Stimulated activated CD8-positive, alpha-beta memory T cell treated with anti-CD3 and anti-CD28 coated beads, Interleukin-12 subunit alpha, Interleukin-12 subunit beta, amount 100 ng/mL, for 1 hour (primary cell): ENCODE data around the gene TTC23L.
A peak's percentile ranks its signal among the peaks of the same experiment; 100 is the strongest.
"Not testable (repeated sequence)": the region's sequence is repeated elsewhere in the genome, so short reads cannot be mapped to it uniquely, and the experiment has no call there.

ENCODE experiments used
- DNase-seq: peaks from one replicate; pipeline ENCODE4 v3.0.0-alpha.2; 2020; ENCODE audit warnings: low read depth

Gene TTC23L, protein sequence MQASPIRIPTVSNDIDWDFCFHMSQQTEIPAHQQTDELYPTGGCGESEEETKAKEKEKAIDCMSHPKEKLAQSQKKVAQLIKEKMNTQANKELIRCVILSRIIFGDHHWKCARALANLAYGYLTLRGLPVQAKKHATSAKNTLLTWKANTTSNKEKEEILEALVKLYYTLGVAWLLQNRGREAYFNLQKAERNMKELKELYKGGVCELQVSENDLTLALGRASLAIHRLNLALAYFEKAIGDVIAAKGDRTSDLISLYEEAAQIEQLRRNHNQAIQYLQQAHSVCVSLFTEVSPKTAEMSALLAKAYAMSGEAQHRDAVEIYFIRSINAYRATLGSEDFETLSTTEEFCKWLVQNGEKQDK

DNA sequence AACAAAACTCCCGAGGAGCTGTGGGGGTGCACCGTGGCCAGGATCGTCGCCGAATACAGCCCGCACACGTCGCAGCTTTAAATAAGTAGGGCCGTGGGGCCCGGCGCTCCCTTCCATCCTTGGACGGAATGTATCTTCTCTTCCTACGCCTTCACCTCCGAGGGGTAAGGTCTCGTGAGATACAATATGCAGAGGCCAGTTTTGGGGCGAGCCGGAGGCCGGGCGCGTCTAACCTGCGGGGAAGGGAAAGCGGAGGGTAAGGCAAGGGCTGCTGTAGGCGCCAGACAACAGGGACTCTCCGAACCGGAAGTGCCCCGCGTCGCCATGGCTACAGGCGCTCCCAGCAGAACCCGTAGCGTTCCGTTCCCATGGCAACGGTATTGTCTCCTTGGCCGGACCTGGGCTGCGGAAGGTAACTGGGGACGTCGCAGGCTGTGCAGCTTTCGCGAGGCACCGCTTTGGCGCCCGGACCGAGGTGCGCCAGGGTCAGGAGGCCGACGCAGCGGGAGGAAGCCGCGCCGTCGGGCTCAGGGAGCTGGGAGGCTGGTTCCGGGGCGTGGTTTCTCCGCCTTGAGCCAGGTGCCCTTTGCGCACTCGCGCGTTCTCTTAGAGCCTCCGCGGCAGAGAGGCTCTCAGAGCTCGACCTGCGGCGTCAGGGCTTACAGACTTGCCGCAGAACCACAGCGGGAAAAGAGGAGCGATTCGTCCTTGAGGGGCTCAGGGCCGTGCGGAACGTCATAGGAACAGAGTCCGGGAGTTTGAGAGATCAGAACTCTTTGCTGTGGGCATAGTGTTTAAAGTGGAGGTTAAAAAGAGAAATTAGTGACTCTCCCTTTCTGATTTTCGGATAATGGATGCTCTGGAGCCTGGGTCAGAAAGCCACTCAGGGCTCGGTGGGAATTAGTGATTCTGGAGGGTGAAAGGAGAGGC lies at the start of gene TTC23L:
TTC23L (plus strand) TSS at position 380 of the 930 bp plus-strand sequence. CDS start 1,508 bp downstream, outside the sequence.
- peak; percentile 82 for DNase-seq

DNA sequence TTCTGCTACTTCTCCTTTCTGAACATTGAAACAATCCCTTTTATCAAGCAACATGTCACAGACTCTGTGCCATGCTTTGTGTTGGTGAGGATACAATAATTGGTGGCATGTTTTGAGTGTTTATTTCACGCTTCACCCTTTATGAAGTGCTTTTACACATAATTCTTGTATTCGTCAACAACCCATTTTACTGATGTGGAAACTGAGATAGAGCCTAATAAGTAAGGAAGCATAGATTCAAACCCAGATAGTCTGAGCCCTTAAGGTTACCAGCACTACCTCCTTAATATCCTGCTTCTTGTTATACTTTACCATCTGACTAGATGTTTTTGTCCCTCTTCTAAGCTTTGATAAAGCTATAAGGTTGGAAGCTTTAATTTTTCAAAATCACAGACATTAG lies 49.3 kb upstream of the TTC23L start:
- DNase-seq = no peak

DNA sequence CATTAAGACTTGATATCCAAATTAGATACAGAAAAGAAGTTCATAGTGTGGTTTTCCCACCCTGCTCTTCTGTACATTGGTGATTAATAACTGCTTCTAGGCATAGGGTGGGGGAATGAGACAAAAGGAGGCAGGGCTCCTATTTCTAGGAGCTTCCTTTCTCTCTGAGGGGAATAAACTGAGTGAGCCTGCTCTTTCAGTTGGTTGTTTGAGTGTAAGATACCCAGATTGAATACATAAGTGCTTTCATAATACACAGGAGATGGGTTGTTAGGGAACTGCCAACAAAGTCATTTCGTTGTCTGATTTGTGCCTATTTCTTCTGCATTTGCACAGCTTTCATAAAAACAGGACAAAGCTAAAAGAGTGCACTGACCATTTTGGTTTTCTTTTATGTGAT lies 48.9 kb upstream of the TTC23L start:
- DNase-seq = no peak

DNA sequence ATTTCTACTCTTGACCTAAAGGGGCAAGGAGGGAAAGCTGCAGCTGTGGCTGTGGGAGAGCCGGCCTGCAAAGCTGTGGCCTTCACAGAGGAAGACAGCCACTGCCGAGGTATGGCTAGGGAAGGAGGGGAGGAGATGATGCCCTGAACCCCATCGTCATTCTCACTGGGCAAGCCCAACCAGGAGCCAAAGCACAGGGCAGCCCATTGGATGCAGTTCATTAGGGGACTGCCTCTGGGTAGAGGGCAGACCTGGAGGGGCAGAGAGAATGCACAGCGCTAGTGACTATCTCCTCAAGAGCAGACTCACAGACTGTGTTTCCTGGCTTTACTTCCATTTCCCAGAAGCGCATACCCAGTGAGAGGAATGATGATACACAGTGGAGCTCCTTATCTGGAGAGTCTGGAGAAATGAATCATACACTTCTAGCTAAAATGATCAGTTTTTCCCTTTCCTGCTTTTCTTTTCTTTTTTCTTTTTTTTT lies 47.2 kb upstream of the TTC23L start:
- DNase-seq = no peak

DNA sequence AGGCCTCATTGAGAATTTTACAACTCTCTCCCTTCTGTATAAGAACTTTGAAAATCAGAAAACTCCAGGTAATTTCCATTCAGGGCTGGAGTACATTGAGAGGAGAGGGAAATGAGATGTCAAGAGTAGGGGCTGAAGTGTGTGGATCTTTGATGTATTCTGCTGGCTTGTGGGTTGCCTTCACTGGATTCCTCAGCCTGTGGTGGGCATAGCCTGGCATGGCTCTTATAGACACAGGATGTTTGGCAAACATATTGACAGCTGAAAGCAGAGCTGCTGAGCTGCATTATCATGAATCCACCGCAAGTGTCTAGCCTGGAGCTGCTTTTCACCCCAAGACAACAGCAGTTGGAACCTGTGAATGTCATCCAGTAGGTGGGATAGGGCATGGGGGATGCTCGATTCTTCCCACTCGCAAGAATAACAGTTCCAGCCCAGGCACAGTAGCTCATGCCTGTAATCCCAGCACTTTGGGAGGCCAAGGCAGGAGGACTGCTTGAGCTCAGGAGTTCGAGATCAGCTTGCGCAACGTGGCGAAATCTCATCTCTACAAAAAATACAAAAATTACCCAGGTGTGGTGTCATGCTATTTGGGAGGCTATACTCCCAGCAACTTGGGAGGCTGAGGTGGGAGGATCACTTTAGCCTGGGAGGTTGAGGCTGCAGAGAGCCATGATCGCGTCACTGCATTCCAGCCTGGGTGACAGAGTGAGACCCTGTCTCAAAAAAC lies 36.0 kb upstream of the TTC23L start:
- DNase-seq = no peak

DNA sequence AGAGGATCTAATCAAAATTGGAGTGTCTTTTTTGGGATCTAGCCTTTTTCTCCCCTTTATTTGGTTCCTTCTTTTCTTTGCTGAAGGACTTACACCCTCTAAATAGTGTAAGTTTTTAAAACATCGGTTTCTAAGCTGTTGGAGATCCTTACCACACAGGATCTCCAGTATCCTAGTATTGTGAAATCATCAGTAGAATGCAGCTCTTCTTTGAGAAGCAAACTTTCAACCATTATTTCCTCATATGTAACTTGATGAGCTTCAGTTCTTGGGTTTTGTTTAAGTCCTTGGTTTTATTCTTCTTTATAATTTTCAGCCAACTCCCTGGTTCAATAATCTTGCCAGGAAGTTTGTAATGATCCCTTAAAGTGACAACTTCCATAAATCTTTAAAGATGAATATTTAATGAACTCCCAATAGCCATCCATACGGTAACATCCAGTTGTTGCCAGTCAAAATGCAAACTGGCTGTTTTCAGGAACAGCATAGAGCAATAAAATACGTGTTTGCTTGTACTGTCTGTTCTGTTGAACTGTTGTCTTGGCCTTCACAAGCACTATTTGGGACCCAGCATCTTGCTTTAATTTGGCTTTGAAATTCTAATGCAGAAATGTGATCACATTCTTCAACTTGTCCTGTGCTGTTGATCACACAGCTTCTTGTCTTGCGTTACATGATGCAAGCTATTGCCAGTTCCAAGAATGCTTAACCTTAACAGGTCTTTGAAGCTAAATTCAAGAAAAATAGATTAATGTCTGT lies 34.8 kb upstream of the TTC23L start:
- no peak for DNase-seq

DNA sequence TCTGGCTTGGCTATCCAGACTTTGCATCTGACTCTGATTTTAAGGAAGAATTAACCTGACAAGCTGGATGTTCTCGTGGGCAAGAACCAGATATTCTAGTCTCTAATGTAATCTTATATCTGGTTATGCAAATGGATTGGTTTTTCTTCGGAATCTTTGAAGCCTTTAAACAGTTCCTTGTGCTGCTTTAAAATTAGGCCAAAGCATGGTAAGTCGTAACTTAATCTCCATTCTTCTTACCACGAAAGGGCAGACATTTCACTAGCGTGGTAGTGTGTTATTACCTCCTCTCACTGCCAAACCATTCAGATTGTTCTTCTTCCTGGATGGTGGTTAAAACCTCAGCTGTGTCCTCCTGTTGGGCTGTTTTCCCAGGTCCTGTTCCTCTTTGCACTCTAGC lies 34.1 kb upstream of the TTC23L start:
- DNase-seq = no peak

DNA sequence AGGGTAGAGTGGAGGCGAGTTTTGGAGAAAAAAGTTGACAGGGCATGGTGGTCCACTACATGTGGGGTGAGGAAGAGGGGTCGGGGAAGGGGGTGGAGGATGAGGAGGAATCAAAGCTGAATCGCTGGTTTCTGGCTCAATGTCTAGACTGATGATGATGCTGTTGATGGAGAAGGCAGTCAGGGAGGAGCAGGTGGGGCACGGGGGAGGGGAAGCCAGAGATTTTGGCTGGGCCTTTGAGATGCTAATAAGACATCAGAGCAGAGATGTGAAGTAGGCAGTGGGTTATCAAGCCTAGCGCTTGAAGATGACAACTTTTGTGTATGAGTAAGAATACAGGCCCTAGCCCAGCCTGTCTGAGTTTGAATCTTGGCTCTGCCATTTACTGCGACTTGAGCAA lies 32.4 kb upstream of the TTC23L start:
- no peak for DNase-seq

DNA sequence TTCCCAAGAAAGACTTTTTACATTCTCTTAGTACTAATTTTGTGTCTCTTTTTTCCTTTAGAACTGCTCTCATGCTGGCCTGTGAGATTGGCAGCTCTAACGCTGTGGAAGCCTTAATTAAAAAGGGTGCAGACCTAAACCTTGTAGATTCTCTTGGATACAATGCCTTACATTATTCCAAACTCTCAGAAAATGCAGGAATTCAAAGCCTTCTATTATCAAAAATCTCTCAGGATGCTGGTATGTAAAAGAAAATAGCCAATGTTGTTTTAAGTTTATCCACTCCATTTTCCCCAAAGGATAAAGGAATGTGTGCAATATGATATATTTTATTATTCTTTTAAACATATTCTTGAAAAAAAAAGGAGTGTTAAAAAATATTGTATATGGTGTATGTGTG lies 27.3 kb upstream of the TTC23L start:
- DNase-seq = no peak

DNA sequence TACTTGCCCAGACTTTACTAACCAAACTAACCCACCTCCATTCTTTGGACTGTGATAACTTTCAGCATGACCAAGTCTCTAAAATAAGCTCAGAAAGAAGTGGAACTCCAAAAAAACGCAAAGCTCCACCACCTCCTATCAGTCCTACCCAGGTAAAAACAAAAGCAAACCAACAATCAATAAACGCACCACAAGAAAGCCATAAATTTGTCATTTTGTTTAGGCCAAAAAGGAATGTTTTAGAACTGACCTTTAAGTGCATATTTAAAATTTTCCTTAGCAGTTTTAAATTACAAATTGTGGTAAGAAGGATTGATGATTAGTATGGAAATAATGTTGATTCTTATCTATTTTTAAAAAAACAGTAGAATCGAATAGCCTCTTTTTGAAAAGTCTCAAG lies 25.5 kb upstream of the TTC23L start:
- DNase-seq = no peak

DNA sequence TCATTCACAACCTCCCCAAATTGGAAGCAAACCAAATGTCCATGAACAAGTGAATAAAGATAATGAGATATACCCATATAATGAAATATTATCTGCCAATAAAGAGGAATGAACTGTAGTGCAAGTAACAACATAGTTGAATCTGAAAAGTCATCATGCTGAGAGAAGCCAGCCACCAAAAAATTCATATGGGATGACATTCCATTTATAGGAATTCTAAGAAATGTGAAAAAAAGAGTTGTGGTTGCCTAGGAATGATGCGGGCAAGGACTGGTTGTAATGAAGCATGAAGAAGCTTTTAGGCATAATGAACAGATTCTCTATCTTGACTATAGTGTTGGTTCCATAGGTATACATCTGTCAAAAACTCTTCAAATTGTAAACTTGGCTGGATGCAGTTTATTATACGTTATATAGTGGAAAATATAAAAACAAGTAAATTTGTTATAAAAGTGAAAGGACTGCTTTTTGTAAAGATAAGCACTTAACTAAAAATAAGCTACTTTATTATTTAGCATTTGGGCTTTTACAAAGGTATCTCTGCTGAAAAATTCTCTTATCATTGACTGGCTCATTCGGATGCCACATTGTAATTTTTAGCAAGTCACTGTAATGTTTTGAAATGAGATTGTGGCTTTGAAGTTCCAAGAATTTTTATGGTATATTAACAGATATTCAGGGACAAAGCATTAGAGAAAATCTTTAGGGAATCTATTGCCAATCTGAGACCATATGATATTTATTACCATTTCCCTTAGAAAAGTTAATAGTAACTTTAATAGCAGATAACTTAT lies 21.2 kb upstream of the TTC23L start:
- DNase-seq = no peak

DNA sequence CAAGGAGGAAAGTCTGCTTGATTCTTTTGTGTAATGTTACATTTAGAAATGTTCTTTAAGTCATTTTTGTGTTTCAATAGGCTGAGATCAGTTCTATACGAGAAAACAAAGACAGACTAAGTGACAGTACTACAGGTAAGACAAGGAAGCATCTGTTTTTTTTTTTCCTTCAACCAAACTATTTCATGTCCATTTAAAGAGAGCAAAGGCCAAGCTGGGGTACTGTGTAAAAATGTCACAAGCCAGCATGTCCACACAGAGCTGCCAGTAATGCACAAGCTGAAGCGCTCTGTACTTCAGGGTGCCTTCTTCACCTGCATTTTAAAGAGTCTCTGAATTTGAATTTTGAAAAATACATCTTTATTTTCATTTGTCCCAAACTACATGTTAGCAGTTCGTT lies 20.2 kb upstream of the TTC23L start:
- no peak for DNase-seq

DNA sequence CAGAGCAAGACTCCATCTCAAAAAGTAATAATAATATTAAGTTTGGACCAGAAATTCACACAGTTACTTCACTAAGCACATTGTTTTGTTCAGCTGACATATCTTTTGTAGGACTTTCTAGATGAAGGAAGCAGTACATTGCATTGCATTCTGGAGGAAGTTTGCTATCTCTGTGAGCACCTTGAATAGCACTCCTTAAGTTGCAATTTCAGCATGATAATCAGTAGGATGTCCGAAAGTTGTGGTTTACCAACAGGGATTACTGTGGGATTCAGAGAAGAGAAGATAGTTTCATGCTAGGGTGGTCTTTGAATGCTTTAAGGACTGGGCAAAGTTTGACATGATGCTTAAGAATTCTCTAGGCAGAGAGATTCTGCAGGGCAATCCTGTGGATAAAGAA lies 18.4 kb upstream of the TTC23L start:
- DNase-seq = no peak

DNA sequence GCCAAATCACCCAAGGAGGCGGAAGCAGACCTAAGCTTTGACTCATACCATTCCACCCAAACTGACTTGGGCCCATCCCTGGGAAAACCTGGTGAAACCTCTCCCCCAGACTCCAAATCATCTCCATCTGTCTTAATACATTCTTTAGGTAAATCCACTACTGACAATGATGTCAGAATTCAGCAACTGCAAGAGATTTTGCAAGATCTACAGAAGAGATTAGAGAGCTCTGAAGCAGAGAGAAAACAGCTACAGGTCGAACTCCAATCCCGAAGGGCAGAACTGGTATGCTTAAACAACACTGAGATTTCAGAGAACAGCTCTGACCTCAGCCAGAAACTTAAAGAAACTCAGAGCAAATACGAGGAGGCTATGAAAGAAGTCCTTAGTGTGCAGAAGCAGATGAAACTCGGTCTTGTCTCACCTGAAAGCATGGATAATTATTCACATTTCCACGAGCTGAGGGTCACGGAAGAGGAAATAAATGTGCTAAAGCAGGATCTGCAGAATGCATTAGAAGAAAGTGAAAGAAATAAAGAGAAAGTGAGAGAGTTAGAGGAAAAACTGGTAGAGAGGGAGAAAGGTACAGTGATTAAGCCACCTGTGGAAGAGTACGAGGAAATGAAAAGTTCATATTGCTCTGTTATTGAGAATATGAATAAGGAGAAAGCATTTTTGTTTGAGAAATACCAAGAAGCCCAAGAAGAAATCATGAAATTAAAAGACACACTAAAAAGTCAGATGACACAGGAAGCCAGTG lies 15.8 kb upstream of the TTC23L start:
- DNase-seq = no peak

DNA sequence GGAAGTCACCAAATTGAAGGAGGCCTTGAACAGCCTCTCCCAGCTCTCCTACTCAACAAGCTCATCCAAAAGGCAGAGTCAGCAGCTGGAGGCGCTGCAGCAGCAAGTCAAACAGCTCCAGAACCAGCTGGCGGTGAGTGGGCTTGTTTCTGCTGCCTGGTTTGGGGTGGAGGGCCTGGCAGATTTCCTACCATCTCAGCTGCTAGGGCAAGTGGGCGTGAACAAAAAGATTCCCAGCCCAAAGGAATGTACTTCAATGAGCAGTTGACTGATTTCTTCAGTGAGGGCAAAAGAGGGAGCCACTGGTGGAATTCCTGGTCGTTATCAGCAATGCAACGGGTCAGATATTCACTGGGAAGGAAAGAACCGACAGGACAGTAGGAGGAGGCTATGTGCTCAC lies 12.6 kb upstream of the TTC23L start:
- no peak for DNase-seq

DNA sequence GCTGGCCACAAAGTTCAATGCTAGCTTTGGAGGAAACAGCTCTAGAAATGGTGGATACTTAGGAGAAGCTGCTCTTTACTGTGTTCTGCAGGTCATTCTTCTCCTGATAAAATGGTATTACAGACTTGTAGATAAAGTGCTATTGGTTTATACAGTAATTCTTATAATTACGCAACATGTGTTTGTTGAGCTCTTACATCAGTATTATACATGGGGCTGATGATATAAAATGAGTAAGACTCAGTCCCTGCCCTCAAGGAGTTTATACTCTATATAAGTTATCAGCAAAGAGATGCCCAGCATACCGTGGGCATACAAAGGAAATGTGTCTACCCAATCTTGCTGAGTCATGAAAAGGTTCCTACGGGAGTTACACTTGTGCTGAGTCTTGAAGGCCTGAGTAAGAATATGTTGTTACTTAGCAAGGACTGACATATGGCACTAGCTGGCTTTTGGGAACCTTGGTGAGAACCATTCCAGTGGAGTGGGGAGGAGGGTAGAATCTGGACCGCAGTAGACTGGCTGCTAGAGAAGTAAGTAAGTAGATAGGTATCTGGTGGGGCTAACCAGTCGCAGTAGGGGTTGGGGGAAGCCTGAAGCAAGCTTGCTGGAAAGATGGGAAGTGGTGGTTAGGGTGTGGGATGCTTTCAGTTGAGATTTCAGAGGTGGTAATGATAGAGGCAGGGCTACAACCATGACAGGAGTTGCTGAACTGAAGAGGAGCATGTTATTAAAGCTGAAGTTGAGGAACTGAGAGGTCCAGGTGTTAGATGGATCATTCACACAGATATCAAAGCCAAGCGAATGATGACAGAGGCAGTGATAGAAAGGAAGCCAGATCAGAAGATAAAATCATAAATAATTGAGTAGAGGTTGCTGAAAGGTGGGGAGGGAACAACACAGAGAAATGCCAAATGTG lies 11.1 kb upstream of the TTC23L start:
- no peak for DNase-seq

DNA sequence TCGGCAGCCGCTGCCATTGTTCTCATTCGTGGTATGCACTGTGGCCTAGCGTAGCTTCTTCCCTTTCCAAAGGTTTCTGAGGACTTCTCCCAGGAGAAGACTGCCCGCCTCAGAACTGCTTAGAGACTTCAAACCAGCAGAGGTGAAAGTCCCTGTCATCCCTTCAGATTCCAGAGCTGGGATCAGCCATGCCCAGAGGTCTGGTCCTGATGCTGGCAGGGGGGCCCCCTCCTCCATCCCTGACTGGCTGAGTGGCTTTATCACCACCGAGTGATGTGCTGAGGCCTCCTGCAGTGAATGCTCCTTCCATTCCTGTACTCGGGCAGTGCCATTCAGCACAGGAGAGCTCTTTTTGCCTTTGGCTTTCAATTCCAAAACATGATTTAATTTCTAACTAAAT lies 8.1 kb upstream of the TTC23L start:
- DNase-seq = not testable (repeated sequence)

DNA sequence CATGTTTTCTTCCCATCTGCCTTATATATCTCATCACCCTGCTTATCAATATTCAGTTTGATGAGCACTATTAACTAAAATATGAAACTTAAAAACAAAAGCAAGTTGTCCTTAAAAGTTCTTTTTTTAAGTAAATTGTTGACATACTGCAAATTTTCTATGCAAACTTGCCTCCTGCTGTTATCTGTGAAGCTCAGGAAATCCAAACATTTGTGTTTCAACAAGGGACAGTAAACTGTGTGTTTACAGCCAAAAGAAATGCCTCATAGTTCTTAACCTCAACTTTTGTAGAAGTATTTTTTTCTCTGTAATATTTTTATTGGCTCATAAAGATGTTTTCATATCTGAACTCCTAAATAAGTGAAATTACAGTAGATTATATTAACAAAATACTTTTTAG lies 7.7 kb upstream of the TTC23L start:
- DNase-seq = no peak

DNA sequence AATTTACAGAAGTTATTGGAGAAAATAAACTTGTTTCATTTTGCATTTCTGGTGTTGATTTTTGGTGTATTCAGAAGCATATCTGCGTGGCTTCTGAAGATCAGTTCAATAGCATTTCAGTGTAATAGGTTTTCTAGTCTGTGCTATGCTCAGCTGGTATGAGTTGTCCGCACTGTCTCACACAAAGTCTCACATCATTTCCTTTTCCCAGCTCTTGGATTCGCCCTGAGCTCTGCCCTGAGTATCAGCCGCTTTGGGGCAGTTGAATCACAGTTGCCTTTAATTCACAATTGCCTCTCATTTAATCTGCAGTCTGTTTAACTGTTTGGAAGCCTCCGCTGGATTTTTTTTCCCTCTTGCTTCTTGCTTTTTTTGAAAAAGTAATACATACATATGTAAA lies 6.4 kb upstream of the TTC23L start:
- no peak for DNase-seq
